Cortex of kidney (tissue), 1 donor: ENCODE results near the gene MAD1L1.

Experiments
- DNase-seq: peaks from one replicate; lab custom pipeline; 2025; lab: John Stamatoyannopoulos, UW

MAD1L1 gene

DNA sequence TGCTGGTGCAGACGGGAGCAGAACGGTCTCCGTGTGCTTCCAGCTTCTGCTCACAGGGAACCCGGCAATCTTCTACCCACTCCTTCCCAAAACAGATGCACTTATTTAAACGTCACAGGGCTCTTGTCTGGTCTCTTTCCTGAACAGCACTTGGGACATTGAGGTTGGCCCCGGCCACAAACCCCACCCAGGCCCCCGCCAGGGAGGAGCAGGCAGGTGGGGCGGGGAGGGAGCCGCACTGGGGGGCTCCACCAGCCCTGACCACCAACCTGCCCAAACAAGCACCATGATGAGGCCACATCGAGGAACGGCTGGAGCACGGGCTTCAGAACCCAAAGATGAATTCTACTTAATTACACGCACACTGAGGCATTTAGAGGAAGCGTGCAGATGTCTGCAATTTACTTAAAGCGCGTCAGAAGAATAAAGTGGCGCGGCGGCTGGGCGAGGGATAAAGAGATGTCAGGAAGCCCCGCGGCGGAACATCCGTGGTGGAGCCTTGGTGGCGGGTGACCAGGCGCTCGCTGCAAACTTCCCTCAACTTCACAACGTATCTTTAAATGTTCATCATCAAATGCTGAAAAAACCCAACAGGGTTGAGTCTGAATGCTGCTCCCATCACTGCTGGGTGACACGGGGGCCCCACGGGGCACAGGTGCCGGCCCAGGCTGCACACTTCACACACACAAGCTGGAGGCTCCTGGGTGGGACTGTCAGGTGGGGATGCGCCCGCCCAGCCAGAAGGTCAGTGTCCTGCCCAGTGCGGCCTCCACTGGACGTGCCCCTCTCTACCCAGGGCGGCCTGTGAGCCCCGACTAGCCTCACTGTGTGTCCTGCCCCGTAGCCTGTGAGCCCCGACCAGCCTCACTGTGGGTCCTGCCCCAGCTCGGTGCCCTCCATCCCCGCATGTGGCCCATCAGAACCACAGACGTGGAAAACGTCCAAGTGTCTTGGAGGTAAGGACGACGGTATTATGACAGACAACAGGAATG, 279.2 kb downstream of the MAD1L1 start:
- no peak for DNase-seq

DNA sequence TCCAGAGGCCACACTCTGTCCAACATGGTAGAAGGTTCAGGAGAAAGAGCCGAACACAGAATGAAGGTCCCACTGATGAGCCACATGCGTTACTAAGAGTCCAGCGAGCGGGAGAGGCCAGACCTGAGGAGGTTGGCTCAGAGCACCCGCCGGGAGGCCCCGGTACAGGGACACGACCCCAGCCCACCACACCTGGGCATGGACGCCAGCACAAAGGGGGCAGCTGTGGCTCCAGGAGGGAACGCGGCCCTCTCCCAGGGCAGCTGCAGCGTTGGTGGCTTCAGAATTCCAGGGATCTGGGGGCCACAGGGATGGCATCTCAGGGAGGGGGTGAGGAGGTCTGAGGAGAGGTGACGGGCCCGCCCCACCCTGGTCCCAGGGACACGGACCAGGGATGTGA, 280.0 kb downstream of the MAD1L1 start:
- no peak for DNase-seq

DNA sequence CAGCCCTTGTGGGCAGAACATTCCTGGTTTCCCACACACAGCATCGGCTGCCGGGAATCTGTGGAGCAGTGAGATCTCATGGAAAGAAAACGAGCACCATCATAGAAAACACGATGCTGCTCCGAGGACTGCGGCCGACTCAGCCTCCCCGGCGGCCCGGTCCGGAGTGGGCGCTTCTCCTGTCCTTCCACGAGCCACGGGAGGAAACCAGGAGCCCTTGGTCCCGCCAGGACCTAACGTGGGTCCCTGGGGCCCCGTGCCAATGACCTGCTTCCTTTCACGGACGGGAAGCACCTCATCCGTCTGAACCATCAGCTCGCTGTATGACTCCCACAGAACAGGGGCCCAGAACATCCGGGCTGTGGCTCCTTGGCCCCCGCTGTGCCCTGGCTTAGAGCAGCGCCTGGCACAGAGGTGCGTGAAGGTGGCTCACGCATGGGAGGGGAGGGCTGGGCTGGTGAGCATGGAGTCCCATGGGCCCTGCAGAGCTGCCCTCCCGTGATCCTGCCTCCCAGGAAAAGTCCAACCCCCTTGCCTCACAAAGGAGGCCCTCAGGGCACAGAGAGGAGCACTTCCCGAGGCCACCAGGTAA, 280.5 kb downstream of the MAD1L1 start:
- no peak for DNase-seq

DNA sequence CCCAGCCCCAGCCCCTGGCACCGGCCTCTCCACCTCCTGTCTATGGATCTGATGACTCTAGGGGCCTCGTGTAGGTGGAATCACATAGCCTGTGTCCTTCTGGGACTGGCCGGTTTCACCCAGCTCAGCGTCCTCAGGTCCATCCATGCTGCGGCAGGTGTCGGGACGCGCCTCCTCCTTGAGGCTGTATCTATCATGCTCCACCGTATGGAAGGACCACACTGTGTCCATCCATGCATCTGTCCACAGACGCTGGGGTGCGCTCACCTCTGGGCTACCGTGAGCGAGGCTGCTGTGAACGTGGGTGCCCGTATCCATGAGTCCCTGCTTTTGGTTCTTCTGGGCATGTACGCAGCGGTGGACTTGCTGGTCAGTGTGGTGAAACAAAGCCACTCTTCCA, 281.1 kb downstream of the MAD1L1 start:
- no peak for DNase-seq

DNA sequence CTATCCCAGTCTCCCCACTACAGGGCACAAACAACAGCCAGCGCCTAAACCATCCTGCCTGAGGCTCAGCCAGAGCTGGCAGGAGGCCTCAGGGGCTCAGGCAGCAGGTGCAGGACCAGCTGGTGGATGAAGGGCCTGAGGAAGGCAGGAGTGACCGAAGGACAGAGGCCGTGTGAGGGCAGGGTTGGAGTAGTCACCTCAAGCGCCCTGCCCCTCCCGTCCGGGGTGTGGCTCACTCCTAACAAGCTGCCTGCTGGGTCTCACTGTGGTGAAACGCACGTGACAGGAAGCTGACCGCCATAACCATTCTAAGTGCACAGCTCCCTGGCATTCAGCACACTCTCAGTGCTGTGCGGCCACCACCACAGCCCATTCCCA, 281.6 kb downstream of the MAD1L1 start:
- no peak for DNase-seq

DNA sequence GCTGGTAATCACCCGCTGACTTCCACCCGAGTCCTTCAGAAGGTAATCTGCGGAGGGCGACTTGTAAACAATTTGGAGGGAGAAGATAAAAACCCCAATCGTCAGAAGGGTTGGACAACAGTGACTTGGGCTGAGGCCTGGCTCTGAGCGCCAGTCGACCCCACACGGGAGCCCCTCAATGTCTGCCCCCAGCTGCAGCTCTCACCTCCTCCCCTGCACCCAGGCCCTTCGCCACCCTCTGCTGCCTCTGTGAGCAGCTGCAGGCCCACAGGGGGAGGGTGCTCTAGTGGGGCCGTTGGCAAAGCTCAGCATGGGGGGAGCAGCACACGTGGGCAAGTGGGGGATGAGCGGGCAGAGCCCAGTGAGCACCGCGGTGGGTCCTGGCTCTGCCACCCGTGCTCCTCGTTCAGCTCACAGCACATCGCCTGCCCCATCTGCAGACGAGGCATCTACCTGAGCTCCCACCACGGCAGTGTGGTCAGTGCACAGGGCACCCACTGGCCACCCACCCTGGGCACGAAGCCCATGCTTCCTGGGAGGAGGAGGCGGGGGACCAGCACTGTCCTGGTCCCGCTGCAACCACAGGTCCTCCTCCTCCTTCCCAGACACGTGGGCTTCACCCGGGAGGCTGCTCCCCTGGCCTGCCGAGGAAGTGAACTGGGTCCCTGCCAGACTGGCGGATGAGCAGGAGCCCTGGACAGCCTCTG, 282.1 kb downstream of the MAD1L1 start:
- no peak for DNase-seq

DNA sequence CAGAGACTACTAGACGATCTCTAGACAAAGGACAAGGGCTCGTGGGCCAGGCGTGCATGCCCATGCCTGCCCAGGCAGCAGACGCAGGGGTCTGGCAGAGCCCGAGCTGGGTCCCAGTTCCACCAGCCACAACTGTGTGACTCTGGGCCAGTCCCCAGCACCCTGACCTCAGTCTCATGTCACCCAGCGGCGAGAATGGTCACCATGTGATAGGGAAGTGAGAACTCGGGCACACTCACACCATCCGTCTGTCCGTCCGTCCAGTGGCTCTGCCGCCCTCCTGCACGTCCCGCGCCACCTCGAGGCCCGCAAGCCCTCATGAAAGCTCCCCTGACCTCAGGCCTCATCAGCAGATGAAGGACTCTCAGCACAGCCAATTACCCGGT, 282.7 kb downstream of the MAD1L1 start:
- no peak for DNase-seq

DNA sequence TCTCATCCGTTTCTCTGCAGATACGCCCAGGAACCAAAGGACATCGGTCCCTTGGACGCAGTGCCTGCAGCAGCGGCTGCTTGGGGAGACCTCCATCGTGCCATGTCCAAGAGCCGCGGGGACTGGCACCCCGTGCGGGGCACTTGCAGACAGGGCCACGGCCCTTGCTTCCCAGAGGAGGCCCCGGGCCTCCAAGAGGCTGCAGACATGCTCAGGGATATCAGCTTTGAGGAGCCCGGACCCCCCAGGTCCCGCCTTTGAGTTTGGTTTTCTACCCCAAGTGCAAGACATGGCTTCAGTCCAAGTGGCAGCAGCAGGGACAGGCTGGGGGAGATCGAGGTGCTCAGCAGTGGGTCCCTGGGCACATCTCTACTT, 283.1 kb downstream of the MAD1L1 start:
- DNase-seq, result no peak

DNA sequence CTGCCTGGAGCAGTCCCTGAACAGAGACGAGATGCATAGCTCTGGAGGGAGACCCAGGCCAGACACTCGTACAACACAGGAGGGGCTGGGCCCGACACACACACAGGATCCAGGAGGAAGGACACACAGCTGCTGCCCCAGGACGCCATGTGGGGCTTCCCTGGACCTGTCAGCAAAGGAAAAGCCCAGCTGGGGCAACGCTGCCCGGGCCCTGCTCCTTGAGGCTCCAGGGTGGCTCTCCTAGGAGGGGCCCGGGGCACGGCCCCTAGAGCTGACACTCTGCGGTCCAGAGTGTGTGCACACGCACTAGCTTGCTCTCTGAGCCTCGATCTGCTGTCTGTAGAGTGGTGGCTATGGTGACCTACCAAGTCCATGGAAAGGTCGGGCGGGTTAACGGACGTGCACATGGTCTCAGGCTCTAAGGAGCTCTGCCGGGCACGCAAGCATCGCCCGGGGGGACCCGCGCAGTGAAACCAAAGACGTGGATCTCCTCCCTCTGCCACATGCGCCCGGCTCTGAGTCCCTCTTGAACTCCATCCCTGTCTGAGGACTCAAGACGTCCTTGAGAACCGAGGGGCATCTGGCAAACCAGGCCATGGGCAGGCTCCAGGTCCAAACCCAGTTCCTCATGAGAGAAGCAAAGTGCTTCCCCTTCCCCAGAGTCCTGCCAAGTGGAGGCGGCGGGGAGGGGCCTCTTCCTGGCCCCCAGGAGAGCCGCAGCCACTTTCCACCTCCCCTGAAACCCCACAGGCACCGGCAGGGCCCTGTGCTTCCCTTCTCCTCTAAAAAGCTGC, 283.7 kb downstream of the MAD1L1 start:
- DNase-seq, result no peak

DNA sequence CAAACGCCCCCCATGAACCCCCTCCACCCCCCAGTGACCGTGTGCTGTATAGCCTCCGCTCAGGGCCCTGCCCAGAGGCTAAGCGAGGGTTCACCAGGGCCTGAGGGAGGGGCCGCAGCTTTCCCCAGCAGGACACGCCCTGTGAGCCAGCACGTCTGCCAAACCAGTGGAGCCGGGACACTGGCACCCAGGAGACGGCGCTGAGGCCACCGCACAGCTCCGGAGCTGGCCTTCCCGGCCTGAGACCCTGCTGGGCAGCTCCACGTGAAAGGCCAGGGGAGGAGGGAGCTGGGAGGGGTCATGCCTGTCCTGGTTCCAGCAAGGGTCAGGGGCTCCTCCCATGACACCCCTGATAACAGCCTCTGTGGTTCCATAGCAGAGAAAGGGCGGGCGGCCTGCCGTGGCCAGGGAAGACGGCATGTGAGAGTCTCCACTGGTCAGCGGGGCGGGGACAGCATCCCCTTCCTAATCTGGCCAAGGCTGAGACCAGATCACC, 284.4 kb downstream of the MAD1L1 start:
- no peak for DNase-seq

DNA sequence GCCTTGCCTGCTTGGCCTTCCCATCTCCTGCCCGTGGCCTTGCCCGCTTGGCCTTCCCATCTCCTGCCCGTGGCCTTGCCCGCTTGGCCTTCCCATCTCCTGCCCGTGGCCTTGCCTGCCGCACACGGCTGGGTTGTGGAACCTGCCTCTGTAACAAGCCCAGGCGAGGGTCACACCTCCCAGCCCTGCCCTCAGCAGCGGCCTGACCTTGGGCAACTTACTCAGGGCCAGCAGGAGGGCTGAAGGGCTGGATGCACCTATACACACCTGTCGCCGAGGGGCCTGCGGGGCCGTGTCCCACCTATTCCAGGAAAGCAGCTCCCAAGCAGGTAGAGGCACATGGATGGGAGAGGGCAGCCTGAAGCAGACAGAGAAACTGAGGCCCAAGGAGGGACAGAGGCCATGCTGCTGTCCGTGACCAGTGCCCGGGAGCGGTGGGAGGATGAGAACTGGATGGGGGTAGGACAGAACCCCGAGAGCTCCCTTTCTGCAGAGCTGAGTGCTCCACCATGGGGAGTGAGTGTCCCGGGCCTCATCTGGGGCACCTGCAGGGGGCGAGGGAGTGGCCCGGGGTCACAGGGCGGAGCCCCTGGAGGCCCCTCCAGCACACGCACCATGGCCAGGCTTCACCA, 285.0 kb downstream of the MAD1L1 start:
- no peak for DNase-seq

DNA sequence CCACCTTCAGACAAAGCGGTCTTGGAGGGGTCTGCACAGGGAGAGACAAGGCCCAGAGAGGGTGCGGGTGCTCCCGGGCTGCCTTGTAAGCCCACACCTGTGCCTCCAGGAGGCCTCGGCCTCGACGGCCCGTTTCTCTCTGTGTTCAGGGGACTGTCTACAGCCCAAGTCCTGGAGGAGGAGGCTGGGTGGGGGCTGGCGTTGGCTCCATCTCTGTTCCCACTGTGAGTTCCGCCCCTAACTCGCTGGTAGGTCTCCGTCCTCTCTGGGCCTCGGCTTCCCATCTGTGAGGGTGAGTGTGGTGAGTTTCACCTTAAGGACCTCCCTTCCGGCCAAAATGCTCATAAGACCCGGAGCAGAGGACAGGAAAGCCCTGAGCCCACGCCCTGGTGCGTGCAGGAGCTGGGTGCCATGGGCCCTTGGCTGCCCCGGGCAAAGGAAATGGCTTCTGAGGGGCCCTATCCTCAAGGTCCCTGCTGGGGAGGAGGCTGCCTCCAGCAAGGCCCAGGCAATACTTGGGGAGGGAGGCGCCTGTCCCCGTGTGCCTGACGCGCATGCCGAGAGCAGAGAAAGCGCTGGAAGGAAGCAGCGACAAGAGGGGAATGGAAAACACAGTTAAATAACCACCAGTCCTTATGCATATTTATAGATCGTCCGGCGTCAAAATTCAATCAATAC, 285.8 kb downstream of the MAD1L1 start:
- no peak for DNase-seq

DNA sequence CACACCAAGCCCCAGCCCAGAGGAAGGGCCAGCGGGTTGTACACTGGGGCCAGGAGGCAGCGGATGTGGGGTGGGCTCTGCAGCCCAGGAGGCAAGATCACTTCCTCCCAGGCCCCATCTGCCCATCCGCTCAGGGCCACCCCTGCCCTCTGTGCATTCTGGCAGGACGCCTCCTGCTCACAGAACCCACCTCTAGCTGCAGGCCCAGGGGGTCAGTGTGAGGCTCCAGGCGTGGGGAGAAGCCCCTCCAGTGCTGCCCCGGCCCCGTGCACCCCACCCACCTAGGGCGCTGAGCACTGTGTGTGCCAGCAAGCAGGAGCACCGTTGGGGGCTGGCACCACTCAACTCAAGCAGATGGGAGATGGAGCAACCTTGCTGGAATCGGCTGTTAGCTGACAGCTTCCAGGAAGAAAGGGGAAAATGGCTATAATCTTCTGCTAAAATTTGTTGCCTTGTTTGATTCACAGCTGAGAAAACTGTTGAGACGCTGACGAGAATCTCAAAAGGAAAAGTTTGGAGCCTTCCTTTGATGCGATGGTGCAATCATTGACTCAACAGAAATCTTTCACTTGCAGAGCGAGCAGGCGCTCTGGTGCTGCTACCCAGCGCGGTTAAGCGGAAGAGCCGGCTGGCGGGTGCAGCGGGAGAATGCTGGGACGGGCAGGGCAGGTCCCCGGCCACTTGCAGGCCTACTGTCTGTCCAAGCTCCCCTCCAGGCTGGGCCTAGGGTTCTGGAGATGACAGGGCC, 286.5 kb downstream of the MAD1L1 start:
- DNase-seq, result no peak

DNA sequence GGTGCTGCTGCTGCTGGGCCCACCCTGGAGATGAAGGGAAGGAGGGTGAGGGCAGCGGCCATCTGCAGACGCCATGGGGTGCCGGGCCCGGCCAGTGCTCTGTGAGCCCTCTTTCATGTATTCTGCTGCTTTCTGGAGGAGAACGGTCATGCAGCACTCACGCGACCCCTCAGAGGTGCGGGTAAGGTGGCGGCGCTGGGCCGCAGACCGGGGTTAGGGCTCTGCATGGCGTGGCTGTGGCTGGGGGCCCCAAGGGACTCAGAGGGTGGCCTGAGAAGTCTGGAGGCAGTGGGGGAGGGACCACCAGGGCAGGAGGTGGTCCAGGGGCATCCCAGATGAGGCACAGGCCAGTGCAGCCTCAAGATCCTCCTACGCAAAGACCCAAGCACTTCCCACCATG, 287.2 kb downstream of the MAD1L1 start:
- DNase-seq, result no peak

DNA sequence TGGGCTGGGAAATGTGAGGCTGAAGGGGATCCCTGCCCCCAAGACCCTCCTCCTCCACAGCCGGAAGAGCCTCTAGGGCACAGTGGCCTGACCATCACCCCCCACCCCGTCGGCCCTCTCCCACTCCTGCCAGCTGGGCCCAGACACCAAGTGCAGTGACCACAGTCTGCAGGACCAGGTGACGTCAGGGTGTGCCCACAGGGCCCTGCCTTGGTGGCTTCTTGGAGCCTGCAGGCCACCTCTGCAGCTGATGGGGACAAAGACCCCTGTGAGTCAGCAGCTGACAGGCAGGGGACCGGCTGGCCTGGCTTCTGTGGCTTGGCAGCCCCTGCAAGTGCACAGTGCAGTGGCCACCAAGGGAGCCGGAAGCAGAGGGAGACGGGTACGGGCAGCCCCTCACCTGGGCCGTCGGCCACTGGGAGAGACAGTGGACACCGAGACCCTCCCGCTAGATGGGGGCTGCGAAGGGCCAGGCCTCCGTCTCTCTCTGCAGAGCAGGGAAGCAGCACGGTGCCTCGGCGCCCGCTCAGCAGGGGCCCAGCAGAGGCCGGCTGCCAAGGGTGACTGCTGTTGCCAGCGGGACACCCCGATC, 288.0 kb downstream of the MAD1L1 start:
- no peak for DNase-seq

DNA sequence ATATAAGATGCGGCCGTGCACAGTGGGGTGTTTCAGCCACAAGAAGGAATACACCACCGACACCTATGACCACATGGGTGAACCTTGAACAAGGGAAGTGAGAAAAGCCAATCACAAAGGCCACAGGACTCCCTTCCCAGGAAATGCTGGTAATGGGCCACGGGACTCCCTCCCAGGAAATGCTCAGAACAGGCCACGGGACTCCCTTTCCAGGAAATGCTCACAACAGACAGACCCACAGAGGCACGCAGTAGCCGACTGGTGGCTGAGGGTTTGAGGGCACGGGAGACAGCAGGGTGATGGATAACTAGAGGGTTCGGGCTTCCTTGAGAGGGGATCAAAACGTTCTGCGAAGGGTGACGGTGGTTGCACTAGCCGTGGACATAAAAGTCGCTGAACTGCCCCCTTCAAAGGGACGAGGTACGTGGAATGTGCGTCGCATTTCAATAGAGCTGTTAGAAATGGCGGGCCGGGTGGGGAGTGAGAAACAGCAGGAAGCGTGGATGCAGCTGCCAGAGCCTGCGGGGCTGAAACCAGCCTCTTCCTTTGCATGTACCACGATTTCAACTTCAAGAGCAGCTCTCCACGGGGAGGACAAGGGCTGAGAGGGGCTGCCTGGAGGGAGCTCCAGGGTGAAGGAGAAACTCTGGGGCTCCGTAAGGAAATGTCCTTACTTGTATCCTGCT, 288.7 kb downstream of the MAD1L1 start:
- no peak for DNase-seq

DNA sequence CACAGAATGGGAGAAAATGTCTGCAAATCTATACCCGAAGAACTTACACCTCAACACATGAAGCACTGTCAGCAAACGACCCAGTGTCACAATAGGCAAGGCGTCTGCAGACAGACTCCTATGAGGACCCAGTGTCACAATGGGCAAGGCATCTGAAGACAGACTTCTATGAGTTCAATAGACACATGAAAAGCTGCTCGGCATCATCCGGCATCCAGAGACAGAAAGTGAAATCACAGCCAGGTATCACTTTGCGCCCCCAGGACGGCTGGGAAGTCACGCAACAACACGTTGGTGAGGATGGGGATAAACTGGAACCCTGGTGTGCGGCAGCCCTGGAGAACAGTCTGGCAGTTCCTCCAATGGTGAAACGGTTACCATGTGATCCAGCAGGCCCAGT, 289.4 kb downstream of the MAD1L1 start:
- DNase-seq, result no peak

DNA sequence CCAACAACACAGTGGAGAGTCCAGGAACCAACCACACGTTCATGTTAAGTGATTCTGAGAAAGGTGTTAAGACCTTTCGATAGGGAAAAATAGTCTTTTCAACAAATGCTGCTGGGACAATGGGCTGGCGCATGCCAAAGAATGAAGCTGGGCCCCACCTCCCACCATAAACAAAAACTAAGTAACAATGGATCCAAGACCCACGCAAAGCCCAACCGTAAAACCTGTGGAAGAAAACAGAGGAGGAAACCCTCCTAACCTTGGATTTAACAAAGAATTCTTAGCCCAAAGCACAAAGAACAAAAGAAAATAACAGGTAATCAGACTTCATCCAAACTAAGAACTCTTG, 289.8 kb downstream of the MAD1L1 start:
- DNase-seq, result no peak

DNA sequence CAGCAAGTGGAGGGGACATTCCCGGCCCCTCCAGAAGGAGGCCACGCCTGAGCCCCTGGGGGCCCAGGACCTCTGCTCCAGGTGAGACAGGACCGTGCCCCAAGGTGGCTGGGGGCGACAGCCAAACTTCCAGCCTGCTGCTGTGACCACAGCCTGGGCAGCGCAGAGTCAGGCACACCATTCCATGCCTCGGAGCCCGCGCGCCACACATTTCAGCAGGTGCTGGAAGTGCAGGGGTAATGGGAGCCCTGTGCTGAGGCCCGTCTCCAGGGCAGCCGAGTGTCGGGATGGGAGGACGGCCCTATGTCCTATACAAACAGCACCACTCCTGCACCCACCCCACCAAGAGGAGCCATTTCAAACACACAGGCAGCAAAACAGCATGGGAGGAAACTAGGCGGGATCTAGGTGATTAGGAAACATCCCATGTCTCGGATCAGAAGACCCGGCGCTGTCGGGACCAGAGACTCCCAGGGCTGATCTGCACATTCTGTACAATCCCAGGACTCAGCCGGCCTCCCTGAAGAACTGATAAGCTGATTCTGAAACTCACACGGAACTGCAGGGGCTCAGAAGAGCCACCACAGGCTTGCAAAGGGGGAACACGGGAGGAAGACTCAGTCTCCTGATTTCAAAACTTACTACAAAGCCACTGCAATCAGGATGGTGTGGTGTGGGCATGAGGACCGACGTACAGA, 290.4 kb downstream of the MAD1L1 start:
- DNase-seq, result no peak
